Measurements from ENCODE around the gene KCTD2.

KCTD2 gene

DNA sequence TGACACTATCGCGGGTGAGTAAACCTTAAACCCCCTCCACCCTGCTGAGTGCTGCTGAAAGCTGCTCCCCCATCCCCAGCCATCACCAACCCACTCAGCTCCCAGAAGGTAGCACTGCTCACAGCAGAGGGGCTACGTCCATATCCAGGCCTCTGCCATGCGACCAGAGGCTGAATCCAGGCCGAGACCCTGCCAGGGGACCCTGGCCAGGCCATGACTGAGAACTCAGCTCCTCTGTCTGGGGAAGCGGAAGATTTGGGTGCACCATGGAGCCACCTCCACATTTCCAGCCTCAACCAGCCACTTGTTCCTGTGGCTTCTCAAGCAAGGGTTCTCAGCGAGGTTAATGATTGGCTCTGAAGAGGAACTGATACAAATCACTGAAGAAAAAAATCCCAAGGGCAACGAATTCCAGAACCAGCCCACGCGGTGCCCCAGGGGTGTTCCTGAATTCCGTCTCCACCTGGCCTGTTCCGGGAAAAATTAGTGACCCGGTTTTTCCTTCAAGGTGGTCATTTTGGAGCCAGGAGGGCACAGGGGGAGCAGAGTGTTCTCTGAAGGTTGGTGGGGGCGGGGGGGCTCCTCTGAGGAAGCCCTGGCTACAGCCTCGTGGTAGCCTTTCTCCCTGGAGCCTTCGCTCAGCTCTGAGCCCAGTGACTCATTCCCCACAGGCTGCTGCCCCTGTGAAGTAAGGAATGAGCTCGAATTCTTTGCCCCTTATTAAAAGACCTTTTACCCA is 31.4 kb downstream of the KCTD2 start:
- no peak for DNase-seq

- no peak for DNase-seq
Observed at GRCh38 chr17:75079023-75079373, 32.0 kb downstream of the KCTD2 start.

GRCh38 chr17:75081611-75082540 is 34.9 kb downstream of the KCTD2 start:
- DNase-seq: no peak

DNA sequence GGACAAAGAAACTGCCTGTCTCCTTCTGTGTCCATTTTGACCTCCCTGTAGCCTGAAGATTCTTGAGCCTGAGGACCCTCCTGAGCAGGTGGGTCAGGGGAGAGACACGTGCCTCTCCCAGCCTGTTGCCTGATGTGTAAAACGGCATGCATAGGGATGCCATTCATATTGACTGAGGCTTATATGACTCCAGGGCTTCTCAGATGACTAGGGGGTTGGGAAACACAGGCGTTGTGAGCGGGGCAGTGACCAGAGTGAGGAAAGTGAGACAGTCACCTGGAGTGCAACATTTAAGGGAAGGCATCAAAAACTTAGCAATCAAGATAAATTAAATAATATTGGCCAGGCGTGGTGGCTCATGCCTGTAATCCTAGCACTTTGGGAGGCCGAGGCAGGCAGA is 35.7 kb downstream of the KCTD2 start:
- DNase-seq: no peak

- DNase-seq: no peak
Observed at GRCh38 chr17:75084039-75084660, 37.1 kb downstream of the KCTD2 start.

- DNase-seq: no peak
Observed at GRCh38 chr17:75086496-75087181, 39.6 kb downstream of the KCTD2 start.

DNA sequence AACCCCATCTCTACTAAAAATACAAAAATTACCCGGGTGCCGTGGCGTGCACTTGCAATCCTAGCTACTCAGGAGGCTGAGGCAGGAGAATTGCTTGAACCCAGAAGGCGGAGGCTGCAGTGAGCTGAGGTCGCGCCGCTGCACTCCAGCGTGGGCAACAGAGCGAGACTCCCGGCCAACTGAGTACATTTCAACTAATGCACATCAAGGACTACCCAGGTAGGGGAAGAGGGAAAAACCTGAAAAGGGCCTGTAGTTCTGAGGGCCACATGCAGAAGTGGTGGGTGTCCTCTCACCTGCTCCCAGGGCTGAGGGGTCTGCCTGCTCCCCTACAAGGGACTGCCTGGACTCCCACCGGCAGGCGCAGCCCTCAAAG is 40.1 kb downstream of the KCTD2 start:
- DNase-seq: no peak

DNA sequence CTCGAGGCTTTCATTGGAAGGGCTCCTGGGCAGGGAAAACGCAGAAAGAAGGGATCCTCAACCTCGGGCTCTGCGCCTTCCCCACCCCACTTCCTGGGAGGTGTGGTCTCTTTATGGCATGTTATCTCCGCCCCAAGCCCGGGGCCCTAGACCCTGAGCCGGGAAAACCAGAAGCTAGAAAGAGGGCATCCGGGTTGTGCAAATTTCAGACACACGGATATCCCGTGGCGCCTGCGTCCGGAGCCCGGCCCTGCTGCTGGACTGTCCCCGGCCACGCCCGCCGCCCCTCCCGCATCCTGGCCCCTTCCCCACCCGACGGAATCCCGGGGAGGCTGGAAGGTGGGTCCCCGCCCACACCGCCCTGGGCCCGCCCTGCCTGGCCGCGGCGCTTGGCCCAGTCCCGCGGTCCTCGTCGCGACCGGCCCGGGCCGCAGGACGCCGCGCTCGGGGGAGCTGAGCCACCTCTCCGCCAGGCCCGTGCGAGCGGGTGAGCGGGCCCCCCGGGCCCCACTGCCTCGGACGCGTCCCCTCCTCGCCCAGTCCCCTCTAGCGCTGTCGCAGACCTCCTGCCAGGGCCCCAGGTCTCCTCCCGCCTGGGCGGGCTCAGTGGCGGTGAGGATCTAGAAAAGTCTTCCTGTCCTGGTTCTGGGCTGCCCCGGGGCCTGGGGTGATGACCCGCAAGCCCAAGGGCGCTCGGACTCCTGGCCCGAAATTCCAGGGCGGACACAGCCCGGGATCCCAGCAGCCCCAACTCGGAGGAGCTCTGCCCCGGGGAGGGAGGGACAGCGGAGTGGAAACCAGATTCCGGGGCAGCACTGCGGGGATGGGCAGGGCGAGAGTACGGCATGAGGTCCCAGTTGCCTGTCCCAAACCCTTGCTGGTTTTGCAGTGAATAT is 40.8 kb downstream of the KCTD2 start, which contains the start of gene SLC16A5:
Gene SLC16A5 (plus strand): TSS at position 397 of the 896 bp plus-strand sequence. CDS start 5,683 bp downstream, outside the sequence.
- DNase-seq: peak; percentile 27

DNA sequence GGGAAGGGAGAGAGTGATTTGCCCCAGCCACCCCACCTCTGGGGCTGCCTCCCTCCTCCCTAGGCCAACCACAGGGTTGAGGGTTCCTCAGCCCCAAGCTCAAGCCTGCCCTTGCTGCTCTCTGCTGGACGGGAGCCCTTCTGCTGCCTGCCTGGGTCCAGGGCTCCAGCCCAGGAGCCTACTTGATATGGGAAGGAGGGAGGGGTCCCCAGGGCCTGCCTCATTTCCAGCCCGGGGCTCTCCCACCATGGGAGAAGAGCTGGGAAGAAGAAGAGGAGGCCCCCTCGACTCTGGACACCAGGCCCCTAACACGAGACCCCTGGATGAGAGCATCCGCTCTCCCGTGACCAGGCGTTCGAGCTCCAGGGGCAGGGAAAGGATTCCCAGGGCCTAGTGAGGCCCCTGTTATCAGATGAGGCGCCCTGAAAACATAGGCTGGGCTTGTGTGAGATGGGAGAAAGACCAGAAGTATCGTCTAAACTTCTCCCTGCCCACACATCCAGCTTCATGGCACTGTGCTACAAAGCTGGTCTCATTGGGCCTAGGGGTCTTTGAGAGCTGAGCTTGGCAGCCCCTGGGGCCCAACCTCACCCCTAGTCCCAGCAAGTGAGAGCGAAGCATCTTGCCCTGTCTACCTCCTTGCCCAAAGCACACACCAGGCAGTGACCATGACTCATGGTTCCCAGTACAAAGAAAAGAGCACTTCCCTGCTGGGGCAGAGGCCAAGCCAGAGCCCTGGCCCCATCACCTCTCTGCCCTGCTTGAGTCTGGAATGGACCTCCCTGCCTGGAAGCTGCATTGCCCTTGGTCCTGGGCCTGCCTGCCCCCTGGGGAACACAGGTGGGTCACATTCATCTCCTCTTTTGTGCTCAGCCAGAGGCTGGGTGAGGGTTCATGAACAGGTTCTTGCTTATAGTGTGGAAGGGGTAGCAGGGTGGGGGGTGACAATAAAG is 41.7 kb downstream of the KCTD2 start:
- DNase-seq: no peak

DNA sequence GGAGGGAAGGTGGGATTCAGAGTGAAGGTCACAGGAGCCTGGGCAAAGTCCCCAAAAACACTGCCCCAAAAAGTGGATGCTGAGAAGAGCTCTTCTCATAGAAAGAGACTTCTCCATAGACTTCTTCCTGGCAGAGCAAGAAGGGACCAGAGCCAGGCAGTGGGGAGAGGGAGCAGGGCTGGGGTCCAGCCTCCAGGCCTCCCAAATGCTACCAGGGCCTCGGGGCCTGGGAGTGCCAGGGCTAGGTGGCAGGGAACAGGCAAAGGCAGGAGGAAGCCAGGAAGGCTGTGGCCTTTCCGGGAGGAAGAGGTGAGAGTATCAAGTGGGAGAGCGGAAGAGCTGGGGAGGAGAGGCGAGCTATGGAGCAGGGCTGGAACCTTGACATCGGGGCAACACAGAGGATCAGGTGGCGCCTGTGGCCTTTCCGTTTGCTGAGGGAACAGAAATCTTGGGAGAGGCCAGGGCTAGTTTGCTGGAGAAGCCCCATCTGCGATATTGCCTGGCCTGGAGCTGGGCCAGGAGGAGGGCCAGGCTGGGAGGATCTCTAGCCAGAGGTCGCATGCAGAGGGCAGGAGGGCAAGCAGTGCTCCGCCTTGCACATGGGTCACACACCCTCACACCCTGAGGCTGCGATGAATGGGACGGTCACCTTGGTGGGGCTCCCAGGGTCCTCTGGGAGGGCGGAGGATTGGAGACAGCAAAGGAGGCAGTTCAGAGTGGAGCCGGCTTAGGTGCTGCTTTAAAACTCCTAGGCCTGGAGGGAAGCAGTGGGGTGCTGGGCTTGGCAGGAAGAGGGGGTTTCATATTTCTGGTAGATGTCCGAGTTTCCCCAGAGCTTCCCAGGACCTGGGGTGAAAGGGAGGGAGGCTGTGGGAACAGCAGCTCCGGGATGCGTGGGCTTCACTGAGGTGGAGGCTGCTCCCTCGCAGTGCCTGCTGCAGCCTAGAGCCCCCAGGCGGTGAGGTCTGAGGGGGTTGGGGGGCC is 44.1 kb downstream of the KCTD2 start:
- DNase-seq: no peak

GRCh38 chr17:75091855-75092327 is 44.9 kb downstream of the KCTD2 start:
- no peak for DNase-seq

DNA sequence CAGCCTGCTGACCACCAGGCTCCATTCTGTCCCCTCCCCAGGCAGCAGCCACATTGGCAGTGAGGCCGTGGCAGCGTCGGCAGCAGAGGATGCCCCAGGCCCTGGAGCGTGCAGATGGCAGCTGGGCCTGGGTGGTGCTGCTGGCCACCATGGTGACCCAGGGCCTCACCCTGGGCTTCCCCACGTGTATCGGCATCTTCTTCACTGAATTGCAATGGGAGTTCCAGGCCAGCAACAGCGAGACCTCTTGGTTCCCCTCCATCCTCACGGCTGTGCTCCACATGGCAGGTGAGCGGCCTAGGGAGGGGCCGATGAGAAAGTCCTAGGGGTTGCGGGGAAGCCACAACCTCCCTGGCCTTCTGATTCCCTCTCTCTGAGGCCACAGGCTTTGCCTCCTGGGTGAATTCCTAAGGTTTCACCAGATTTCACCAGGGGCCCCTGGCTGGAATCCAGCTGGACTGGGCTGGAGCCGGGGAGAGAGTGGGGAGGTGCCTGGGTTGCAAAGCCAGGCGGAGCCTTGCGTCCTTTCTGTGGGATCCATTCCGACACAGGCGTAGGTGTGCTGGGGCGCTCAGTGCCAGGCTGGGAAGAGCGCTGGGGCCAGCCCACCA is 46.6 kb downstream of the KCTD2 start:
- DNase-seq: no peak

GRCh38 chr17:75094871-75095399 is 47.9 kb downstream of the KCTD2 start:
- no peak for DNase-seq

DNA sequence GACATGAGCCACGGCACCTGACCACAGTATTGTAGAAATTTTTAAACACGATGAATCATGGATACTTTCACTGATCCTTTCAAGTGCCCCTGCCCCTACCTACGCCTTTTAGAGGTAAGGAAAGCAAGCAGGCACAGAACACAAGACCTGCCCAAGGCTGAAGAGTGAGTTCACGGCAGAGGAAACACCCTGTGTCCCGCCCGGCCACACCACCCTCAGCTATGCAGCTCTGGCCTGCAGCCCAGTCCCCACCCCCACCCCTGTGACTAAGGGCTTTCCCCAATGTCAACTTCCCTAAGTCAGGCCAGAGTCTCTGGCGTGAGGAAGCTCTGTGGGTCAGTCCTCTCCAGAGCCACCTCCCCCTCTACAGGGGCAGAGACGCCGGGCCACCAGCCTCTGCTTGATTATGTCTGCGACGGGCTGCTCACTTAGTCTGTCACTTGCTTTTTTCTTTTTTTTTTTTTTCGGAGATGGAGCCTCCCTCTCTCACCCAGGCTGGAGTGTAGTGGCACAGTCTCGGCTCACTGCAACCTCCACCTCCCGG is 49.1 kb downstream of the KCTD2 start:
- DNase-seq: no peak

DNA sequence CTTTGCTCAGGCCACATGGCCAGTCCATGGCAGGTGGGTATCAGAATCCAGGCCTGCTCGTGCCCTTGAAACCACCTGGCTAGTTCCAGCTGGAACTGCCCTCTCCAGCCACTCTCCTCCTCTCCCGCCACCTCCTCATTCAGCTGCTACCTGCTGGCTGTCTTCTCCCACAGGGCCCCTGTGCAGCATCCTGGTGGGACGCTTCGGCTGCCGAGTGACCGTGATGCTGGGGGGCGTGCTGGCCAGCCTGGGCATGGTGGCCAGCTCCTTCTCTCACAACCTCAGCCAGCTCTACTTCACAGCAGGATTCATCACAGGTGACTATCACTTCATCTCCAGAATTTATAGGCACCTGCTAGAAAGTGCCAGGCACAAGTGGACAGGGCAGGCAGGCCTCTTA is 50.8 kb downstream of the KCTD2 start:
- DNase-seq: no peak

DNA sequence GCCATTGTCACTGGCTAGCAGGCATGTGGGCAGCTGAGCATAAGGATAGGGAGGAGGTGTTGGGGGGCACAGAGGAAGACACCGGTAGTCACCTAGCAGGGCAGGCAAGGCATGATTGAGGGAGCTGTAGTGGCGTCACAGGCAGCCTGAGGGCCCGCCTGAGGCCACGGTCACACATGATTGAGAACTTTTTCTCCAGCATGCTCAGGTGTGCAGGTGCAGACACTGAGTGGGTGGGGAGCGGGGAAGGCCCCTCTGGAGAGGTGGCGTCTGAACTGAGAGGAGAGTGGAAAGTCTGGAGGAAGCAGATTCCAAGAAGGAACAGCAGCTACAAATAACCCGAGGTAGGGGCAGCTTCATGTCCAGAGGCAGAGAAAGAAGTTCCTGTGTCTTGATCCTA is 51.8 kb downstream of the KCTD2 start:
- DNase-seq: no peak

GRCh38 chr17:75099881-75100595 is 53.0 kb downstream of the KCTD2 start:
- no peak for DNase-seq
